ENCODE results near the gene HOXC10. TPM values are rescaled to one million over a fixed set of nuclear protein-coding genes. Genes with fewer than 3 reads are reported as not detected.

HOXC10 gene
- total RNA-seq, 2 experiments from 2014 or later: not detected

DNA sequence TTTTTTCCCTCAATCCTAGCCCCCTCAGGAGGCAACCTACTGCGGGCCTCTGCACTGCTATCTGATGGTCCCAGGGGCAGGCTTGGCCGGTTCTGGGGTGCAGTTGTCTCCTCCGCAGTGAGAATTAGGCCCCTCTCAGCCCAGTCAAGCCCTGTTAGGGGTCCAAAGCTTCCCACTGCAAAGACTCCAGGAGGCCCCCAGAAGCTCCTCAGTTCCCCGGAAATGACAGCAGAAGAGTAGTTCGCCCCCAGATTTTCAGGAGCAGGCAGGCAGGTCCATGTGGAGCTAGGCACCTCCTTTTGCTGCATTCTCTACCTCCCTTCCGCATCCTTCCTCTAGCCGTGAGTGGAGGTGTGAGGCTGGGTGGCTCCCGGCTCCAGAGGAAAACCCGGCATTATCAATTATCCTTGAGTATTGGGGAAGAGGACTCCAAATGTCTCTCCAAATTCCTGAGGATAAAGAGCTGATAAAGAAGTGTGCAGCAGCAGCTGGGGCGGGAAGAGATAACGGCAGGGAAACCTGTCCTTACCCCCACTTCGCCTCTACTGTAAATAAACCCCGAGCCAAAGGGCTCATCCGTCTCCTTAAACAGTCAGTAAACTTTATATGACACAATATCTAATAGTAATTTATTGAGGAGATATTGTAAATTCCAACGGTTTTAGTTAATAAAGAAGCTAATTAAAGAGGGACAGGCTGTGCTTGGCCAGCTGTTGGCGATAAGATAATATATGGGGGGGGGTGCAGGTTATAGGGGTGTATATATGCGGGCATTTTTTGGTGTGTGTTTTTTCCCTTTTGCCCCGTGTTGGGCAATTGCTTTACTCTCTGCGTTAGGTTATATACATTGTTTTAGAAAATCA is 30.9 kb upstream of the HOXC10 start:
- Mint-ChIP-seq H3K4me1 (ENCODE audit: low read depth) (peaks cover 17% of the 10 kb centered on the region), H3K36me3 (ENCODE audit: low read depth) (no peaks in the 10 kb centered on the region), H3K9me3 (no peaks in the 10 kb centered on the region), H3K27me3 (peaks cover 93% of the 10 kb centered on the region), H3K4me3 (no peak overlapping the region), H3K27ac (no peak overlapping the region)
- intact Hi-C loops (cut with micrococcal nuclease): no loop called here
- DNase-seq (no peak), ATAC-seq (no peak)
- POLR2A ChIA-PET: interaction anchor here (0.8 to 2.0 kb wide), 4 partner anchors 14 to 236 kb away, joined by 3 to 6 read pairs (median 4); partner anchors contain the start of genes HOXC10 and HOXC8
- TF ChIP-seq, protein P1, sequence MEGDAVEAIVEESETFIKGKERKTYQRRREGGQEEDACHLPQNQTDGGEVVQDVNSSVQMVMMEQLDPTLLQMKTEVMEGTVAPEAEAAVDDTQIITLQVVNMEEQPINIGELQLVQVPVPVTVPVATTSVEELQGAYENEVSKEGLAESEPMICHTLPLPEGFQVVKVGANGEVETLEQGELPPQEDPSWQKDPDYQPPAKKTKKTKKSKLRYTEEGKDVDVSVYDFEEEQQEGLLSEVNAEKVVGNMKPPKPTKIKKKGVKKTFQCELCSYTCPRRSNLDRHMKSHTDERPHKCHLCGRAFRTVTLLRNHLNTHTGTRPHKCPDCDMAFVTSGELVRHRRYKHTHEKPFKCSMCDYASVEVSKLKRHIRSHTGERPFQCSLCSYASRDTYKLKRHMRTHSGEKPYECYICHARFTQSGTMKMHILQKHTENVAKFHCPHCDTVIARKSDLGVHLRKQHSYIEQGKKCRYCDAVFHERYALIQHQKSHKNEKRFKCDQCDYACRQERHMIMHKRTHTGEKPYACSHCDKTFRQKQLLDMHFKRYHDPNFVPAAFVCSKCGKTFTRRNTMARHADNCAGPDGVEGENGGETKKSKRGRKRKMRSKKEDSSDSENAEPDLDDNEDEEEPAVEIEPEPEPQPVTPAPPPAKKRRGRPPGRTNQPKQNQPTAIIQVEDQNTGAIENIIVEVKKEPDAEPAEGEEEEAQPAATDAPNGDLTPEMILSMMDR (IDR thresholded peaks at IDR 0.05): no peak
- CTCF ChIA-PET: interaction anchor here (0.7 to 2.3 kb wide), 4 partner anchors 31 to 207 kb away, joined by 3 to 10 read pairs (median 3); partner anchors contain the start of gene HOXC10

DNA sequence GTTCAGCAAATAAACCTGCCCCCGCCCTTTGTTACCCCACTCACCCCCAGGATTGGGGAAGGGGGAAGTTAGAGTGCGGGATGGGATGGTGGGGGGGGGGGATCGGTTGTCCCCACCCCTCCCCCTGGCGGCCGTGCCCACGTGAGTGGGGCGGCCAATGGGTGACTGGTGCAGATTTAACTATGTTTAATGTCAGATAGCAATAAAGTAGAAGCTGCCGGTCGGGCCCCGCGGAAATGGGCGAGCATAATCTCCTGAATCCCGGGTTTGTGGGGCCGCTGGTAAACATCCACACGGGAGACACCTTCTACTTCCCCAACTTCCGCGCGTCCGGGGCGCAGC is 30.3 kb upstream of the HOXC10 start, which contains the start of gene HOXC12:
Gene HOXC12 (plus strand): TSS at position 210 of the 342 bp plus-strand sequence. CDS start 27 bp downstream, at position 237.
- no peak for ATAC-seq
- Mint-ChIP-seq H3K27me3 (peaks cover 93% of the 10 kb centered on the region), H3K36me3 (ENCODE audit: low read depth) (no peaks in the 10 kb centered on the region), H3K4me3 (no peak within 1 kb of the TSS), H3K27ac (no peak within 1 kb of the TSS), H3K4me1 (ENCODE audit: low read depth) (peaks cover 17% of the 10 kb centered on the region), H3K9me3 (no peaks in the 10 kb centered on the region)
- DNase-seq: no peak
- CTCF ChIA-PET: interaction anchor here (1.0 kb wide), 1 partner anchor 31 kb away, joined by 3 read pairs; the partner anchor contains the start of gene HOXC10
- TF ChIP-seq, protein P1 (IDR thresholded peaks at IDR 0.05): no peak
- POLR2A ChIA-PET: interaction anchor here (1.1 to 2.0 kb wide), 3 partner anchors 14 to 54 kb away, joined by 3 to 6 read pairs (median 4); partner anchors contain the start of genes HOXC10 and HOXC8
- intact Hi-C loops (cut with micrococcal nuclease): loop anchor here (5.0 kb wide), 1 partner anchor 38 kb away; no protein-coding TSS in a partner anchor

- Mint-ChIP-seq H3K36me3 (ENCODE audit: low read depth) (no peaks in the 10 kb centered on the region), H3K9me3 (no peaks in the 10 kb centered on the region), H3K27ac (no peak overlapping the region), H3K27me3 (peaks cover 93% of the 10 kb centered on the region), H3K4me3 (no peak overlapping the region), H3K4me1 (ENCODE audit: low read depth) (peaks cover 17% of the 10 kb centered on the region)
- DNase-seq (no peak), ATAC-seq (no peak)
- ChIA-PET POLR2A (interaction anchor here (0.5 to 1.6 kb wide), 3 partner anchors 15 to 53 kb away, joined by 3 to 6 read pairs (median 3); partner anchors contain the start of gene HOXC8), CTCF (interaction anchor here (1.0 kb wide), 1 partner anchor 10 kb away, joined by 3 read pairs; no protein-coding TSS in a partner anchor)
- intact Hi-C loops (cut with micrococcal nuclease): loop anchor here (5.0 kb wide), 1 partner anchor 37 kb away; no protein-coding TSS in a partner anchor
- TF ChIP-seq, protein P1 (IDR thresholded peaks at IDR 0.05): no peak
Measured at GRCh38 chr12:53955036-53955775, 29.7 kb upstream of the HOXC10 start.

DNA sequence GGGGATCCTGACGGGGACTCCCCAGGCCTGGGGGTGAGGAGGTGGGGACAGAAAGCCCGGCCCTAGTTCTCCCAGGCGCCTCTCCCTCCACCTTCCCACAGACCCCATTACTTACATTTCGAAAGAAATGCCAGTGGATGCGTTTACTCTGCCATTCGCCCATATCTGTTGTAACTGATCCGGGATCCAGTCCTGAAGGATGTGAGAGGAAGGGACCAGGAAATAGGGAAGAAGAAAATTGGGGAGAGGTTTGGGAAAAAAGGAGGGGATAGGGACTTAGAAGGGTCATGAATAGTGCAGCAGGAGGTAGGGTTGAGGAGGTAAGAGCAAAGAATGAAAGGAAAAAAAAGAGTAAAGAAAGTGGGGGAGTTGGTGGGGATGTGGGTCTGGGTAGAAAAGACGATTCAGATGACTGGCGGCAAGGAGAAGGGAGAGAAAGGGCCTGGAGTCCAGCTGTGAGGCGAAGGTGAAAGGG is 29.1 kb upstream of the HOXC10 start:
- Mint-ChIP-seq H3K27me3 (peaks cover 91% of the 10 kb centered on the region), H3K9me3 (no peaks in the 10 kb centered on the region), H3K27ac (no peak overlapping the region), H3K4me1 (ENCODE audit: low read depth) (peaks cover 21% of the 10 kb centered on the region), H3K4me3 (no peak overlapping the region), H3K36me3 (ENCODE audit: low read depth) (no peaks in the 10 kb centered on the region)
- intact Hi-C loops (cut with micrococcal nuclease): loop anchor here (5.0 kb wide), 1 partner anchor 36 kb away; no protein-coding TSS in a partner anchor
- DNase-seq: no peak
- POLR2A ChIA-PET: interaction anchor here (0.5 kb wide), 1 partner anchor 44 kb away, joined by 3 read pairs; no protein-coding TSS in a partner anchor
- TF ChIP-seq, protein P1 (IDR thresholded peaks at IDR 0.05): no peak
- no peak for ATAC-seq
- CTCF ChIA-PET: interaction anchor here (1.0 kb wide), 1 partner anchor 9 kb away, joined by 3 read pairs; no protein-coding TSS in a partner anchor

All from activated CD8-positive, alpha-beta T cell treated with anti-CD3 and anti-CD28 coated beads for 36 hours (primary cell).